Middle frontal gyrus (tissue), 1 donor: ENCODE results near the gene FES.
"Not testable (repeated sequence)": the region's sequence is repeated elsewhere in the genome, so short reads cannot be mapped to it uniquely, and the experiment has no call there.

Experiments used
- DNase-seq: peaks from one replicate; pipeline ENCODE4 v3.0.0-alpha.2; 2015; ENCODE audit warnings: low spot score; ENCODE audit errors: extremely low spot score

Gene FES

GRCh38 chr15:90890839-90891238, 6.5 kb downstream of the FES start:
- DNase-seq, result no peak

- no peak for DNase-seq
These were observed 7.1 kb downstream of the FES start for GRCh38 chr15:90891346-90891949.

- no peak for DNase-seq
These were observed 7.7 kb downstream of the FES start for GRCh38 chr15:90892023-90892422.

- DNase-seq, result no peak
These were observed 8.3 kb downstream of the FES start for GRCh38 chr15:90892498-90893174.

GRCh38 chr15:90893175-90894090, 9.1 kb downstream of the FES start:
- DNase-seq, result no peak

- DNase-seq, result peak; percentile 52
These were observed 11.3 kb downstream of the FES start for GRCh38 chr15:90895571-90896117.

- not testable (repeated sequence) for DNase-seq
These were observed 12.9 kb downstream of the FES start for GRCh38 chr15:90897131-90897655.

- no peak for DNase-seq
These were observed 17.1 kb downstream of the FES start for GRCh38 chr15:90901175-90902039.

GRCh38 chr15:90902040-90902839, 17.9 kb downstream of the FES start:
- DNase-seq, result peak; percentile 63

GRCh38 chr15:90902840-90903732, 18.8 kb downstream of the FES start, which contains the start of gene MAN2A2:
Gene MAN2A2, plus strand, starts transcription at chr15:90903302. Its CDS starts 906 bp downstream, at chr15:90904208.
- peak; percentile 42 for DNase-seq

GRCh38 chr15:90903733-90904536, 19.6 kb downstream of the FES start:
- DNase-seq, result no peak

GRCh38 chr15:90904746-90905145, 20.4 kb downstream of the FES start:
- DNase-seq, result no peak

- DNase-seq, result no peak
These were observed 21.2 kb downstream of the FES start for GRCh38 chr15:90905306-90906180.

- DNase-seq, result no peak
These were observed 22.0 kb downstream of the FES start for GRCh38 chr15:90906181-90906849.

GRCh38 chr15:90907051-90907660, 22.9 kb downstream of the FES start:
- DNase-seq, result no peak
